HL-60 (cell line): Measurements from ENCODE around the gene NEUROG1.

Experiments used
- DNase-seq, 2 experiments: peaks; one replicate each; pipeline ENCODE4 v3.0.0-alpha.2; 2010 to 2020; ENCODE audit warnings: low read depth in 1 of 2, low spot score in 1 of 2
- H3K27ac ChIP-seq: fragments of 250-450 bp; sonication (Bioruptor Pico); replicated peaks from 2 replicates; pipeline ENCODE4 v1.5.1; 2020; ENCODE audit warnings: mild to moderate bottlenecking, moderate library complexity
- H3K27me3 ChIP-seq: fragments of 250-450 bp; sonication (Bioruptor Pico); 2 replicates; pipeline ENCODE4 v1.5.1; 2021; ENCODE audit warnings: mild to moderate bottlenecking, moderate library complexity; ENCODE audit not compliant: insufficient read depth, poor library complexity, severe bottlenecking
- H3K4me3 ChIP-seq: replicated peaks from 2 replicates; pipeline ENCODE4 v1.5.1; 2011; ENCODE audit warnings: mild to moderate bottlenecking, control low read depth, low read length; ENCODE audit not compliant: insufficient read depth
- CTCF ChIP-seq: IDR thresholded peaks from one replicate; pipeline ENCODE4 v1.5.1; 2011; ENCODE audit warnings: low read length, control low read depth, inconsistent platforms; ENCODE audit not compliant: insufficient read depth
- GABPA ChIP-seq: IDR thresholded peaks from 2 replicates; pipeline ENCODE4 v1.6.1; 2012; ENCODE audit warnings: low read depth
- POLR2AphosphoS5 ChIP-seq: IDR thresholded peaks from 2 replicates; pipeline ENCODE4 v1.6.1; 2012; ENCODE audit warnings: low read depth
- REST ChIP-seq: IDR thresholded peaks from 2 replicates; pipeline ENCODE4 v1.6.1; 2012; ENCODE audit warnings: low read depth; ENCODE audit not compliant: insufficient replicate concordance
- SPI1 ChIP-seq: IDR thresholded peaks from 2 replicates; pipeline ENCODE4 v1.6.1; 2012; ENCODE audit warnings: low read depth, mild to moderate bottlenecking, borderline replicate concordance

NEUROG1 gene

GRCh38 chr5:135582099-135582781 is 46.5 kb upstream of the NEUROG1 start:
- Histone ChIP-seq H3K27me3 (peaks cover 5% of the 10 kb centered on the region), H3K4me3 (no peak overlapping the region), H3K27ac (no peak overlapping the region)
- no peak for TF ChIP-seq SPI1
- TF ChIP-seq POLR2AphosphoS5: no peak
- no peak for TF ChIP-seq CTCF
- TF ChIP-seq REST: no peak
- no peak for TF ChIP-seq GABPA
- DNase-seq: no peak

- TF ChIP-seq SPI1 (no peak), CTCF (no peak), POLR2AphosphoS5 (no peak), GABPA (no peak), REST (no peak)
- peaks cover 5% of the 10 kb centered on the region for H3K27me3 ChIP-seq
- H3K4me3 ChIP-seq: no peak within 1 kb of the TSS
- no peak within 1 kb of the TSS for H3K27ac ChIP-seq
- DNase-seq: no peak
Observed at GRCh38 chr5:135578685-135579341, 43.0 kb upstream of the NEUROG1 start, which contains the start of gene CXCL14. TSS of gene CXCL14 (minus strand) at chr5:135578991. CDS start at chr5:135578778, 213 bp downstream.

- TF ChIP-seq REST: no peak
- no peak for TF ChIP-seq CTCF
- TF ChIP-seq POLR2AphosphoS5: no peak
- no peak for TF ChIP-seq SPI1
- no peak for TF ChIP-seq GABPA
- no peak overlapping the region for H3K4me3 ChIP-seq
- DNase-seq: no peak
- H3K27me3 ChIP-seq: peaks cover 5% of the 10 kb centered on the region
- H3K27ac ChIP-seq: no peak overlapping the region
Observed at GRCh38 chr5:135578305-135578684, 42.5 kb upstream of the NEUROG1 start.
